CD4-positive, alpha-beta T cell treated with Interleukin-17A for 1 hour (primary cell): ENCODE measurements around the gene PRMT5.
A peak's percentile ranks its signal among the peaks of the same experiment; 100 is the strongest.
"Not testable (repeated sequence)": the region's sequence is repeated elsewhere in the genome, so short reads cannot be mapped to it uniquely, and the experiment has no call there.

Source experiments
- DNase-seq: peaks from one replicate; pipeline ENCODE4 v3.0.0-alpha.2; 2020

PRMT5 gene

GRCh38 chr14:22929104-22929960, at the start of gene PRMT5:
Gene PRMT5, minus strand, starts transcription at chr14:22929376. Its CDS starts 15 bp downstream, at chr14:22929361.
- peak; percentile 100 for DNase-seq

- no peak for DNase-seq
Measured at GRCh38 chr14:22978487-22978837, 49.3 kb upstream of the PRMT5 start.

- DNase-seq, result no peak
Measured at GRCh38 chr14:22977684-22978486, 48.7 kb upstream of the PRMT5 start.

- no peak for DNase-seq
Measured at GRCh38 chr14:22977434-22977683, 48.2 kb upstream of the PRMT5 start.

GRCh38 chr14:22976620-22977433, 47.7 kb upstream of the PRMT5 start:
- no peak for DNase-seq

GRCh38 chr14:22974530-22975313, 45.5 kb upstream of the PRMT5 start:
- no peak for DNase-seq

GRCh38 chr14:22973217-22974032, 44.2 kb upstream of the PRMT5 start:
- peak; percentile 57 for DNase-seq

GRCh38 chr14:22972313-22972930, 43.2 kb upstream of the PRMT5 start:
- no peak for DNase-seq

GRCh38 chr14:22971152-22971551, 42.0 kb upstream of the PRMT5 start:
- DNase-seq, result no peak

- DNase-seq, result no peak
Measured at GRCh38 chr14:22966783-22967269, 37.6 kb upstream of the PRMT5 start.

GRCh38 chr14:22965916-22966782, 37.0 kb upstream of the PRMT5 start:
- DNase-seq, result not testable (repeated sequence)

GRCh38 chr14:22962061-22962676, 33.0 kb upstream of the PRMT5 start:
- DNase-seq, result no peak

- DNase-seq, result no peak
Measured at GRCh38 chr14:22955702-22956569, 26.8 kb upstream of the PRMT5 start.

- no peak for DNase-seq
Measured at GRCh38 chr14:22952418-22952817, 23.2 kb upstream of the PRMT5 start.

- DNase-seq, result not testable (repeated sequence)
Measured at GRCh38 chr14:22951795-22952194, 22.6 kb upstream of the PRMT5 start.

- no peak for DNase-seq
Measured at GRCh38 chr14:22945642-22946041, 16.5 kb upstream of the PRMT5 start.

- DNase-seq, result no peak
Measured at GRCh38 chr14:22939684-22940083, 10.5 kb upstream of the PRMT5 start.

GRCh38 chr14:22935156-22935555, 6.0 kb upstream of the PRMT5 start:
- no peak for DNase-seq

- DNase-seq, result no peak
Measured at GRCh38 chr14:22932146-22932545, 3.0 kb upstream of the PRMT5 start.
